Left lung (tissue), 10 donors: ENCODE data around the gene CD80. TPM values are rescaled to one million over a fixed set of nuclear protein-coding genes. Genes with fewer than 3 reads are reported as not detected.

Experiments used
- ATAC-seq: fragments of 200-7000 bp; cut with Tn5 transposase; one replicate; pipeline ENCODE4 v1.9.1; 2020; ENCODE audit warnings: moderate library complexity
- DNase-seq, 4 donors: peaks; one replicate each; pipeline ENCODE4 v3.0.0-alpha.2; 2013 to 2020
- H3K27ac ChIP-seq, 2 donors: fragments of 200-600 bp; sonication (generic) in 1 of 2; one replicate each; pipeline versions ENCODE4 v1.5.0 to v1.8.0; 2020 to 2021
- H3K27me3 ChIP-seq, 2 donors: fragments of 200-600 bp; sonication (generic) in 1 of 2; one replicate each; pipeline versions ENCODE4 v1.5.0 to v1.8.0; 2020 to 2021
- H3K36me3 ChIP-seq, 2 donors: fragments of 200-600 bp; sonication (generic) in 1 of 2; one replicate each; pipeline versions ENCODE4 v1.5.0 to v1.8.0; 2020 to 2021
- H3K4me1 ChIP-seq, 2 donors: fragments of 200-600 bp; one replicate each; pipeline ENCODE4 v1.8.0; 2021
- H3K4me3 ChIP-seq, 2 donors: fragments of 200-600 bp; sonication (generic) in 1 of 2; one replicate each; pipeline versions ENCODE4 v1.5.0 to v1.8.0; 2020 to 2021; ENCODE audit warnings: mild to moderate bottlenecking in 1 of 2
- H3K9me3 ChIP-seq, 2 donors: fragments of 200-600 bp; sonication (generic) in 1 of 2; one replicate each; pipeline versions ENCODE4 v1.5.0 to v1.8.0; 2020 to 2021
- intact Hi-C, 2 donors: fragments of 100-400 bp; cut with DNase I; formaldehyde crosslinking; loops; one replicate each; pipeline versions ENCODE4 v1.11.2 to v1.14.2; 2022
- polyA plus RNA-seq, 6 donors: library from polyadenylated mRNA; unstranded; fragments of 120-200 nt; gene quantifications; one replicate each; pipeline ENCODE4 v1.2.1, GENCODE V29; 2013; ENCODE audit not compliant: insufficient read length in 6 of 6
- total RNA-seq, 2 donors: library from RNA; stranded (reverse); fragmentation: NEBNext Ultra II Directional; extraction: Animal tissue kit (Norgen Biotek cat#: 25700); gene quantifications; one replicate each; pipeline ENCODE4 v1.2.1, GENCODE V29; 2021
- TF ChIP-seq, protein P1 (sequence below), 2 donors: fragments of 200-600 bp; sonication (generic) in 1 of 2; IDR thresholded peaks; one replicate each; pipeline versions ENCODE4 v1.5.0 to v1.8.0; 2021; ENCODE audit warnings: antibody characterized with exemption in 2 of 2
- donor health status: DM: no; HTN: yes; CAD: no.
- donor health status: DM: no; HTN: no; CAD: no.

CD80 gene
- total and polyA plus RNA-seq, 8 donors = 2.3 to 5.4 (median 2.9) TPM

GRCh38 chr3:119551598-119551997 lies 7.8 kb downstream of the CD80 start:
- Histone ChIP-seq H3K9me3 (no peaks in the 10 kb centered on the region), H3K4me3 (no peak overlapping the region), H3K36me3 (no peaks in the 10 kb centered on the region), H3K4me1 (peaks cover 0 to 10% of the 10 kb centered on the region in 2 donors), H3K27me3 (no peaks in the 10 kb centered on the region), H3K27ac (no peak overlapping the region)
- TF ChIP-seq, protein P1, sequence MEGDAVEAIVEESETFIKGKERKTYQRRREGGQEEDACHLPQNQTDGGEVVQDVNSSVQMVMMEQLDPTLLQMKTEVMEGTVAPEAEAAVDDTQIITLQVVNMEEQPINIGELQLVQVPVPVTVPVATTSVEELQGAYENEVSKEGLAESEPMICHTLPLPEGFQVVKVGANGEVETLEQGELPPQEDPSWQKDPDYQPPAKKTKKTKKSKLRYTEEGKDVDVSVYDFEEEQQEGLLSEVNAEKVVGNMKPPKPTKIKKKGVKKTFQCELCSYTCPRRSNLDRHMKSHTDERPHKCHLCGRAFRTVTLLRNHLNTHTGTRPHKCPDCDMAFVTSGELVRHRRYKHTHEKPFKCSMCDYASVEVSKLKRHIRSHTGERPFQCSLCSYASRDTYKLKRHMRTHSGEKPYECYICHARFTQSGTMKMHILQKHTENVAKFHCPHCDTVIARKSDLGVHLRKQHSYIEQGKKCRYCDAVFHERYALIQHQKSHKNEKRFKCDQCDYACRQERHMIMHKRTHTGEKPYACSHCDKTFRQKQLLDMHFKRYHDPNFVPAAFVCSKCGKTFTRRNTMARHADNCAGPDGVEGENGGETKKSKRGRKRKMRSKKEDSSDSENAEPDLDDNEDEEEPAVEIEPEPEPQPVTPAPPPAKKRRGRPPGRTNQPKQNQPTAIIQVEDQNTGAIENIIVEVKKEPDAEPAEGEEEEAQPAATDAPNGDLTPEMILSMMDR (IDR thresholded peaks at IDR 0.05) = no peak
- intact Hi-C loops = no loop called here
- DNase-seq (no peak), ATAC-seq (no peak)

DNA sequence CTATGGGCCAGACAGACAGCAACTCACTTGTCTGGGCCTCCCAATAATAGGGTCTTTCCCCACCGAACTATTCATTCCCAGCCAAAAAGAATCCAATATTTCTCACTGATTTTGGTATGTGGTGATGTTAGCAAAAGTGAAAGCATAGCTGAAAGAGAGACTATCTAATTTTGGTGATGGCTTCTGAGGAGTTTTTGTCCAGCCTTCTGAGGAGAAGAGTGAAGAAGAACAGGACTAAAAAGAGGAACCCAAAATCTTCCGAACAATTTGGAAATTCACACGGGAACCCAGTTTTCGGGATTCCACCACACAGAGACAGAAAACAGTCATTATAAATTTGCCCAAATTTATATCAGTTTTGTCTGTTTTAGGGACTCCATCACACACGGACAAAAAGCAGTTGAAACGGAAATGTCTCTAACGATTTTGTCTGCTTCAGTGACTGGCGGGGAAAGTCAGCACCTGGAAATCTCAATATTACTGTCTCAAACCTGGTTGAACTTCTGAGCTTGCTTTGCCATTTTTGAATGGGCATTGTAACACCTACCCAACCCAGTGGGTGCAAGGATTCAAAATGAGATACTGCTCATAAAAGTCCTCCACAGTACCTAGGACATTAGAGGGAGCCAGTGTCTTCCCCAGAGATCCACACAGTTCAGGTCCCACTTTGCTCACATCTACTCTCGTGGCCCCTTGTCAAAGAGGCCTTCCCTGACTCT lies 9.1 kb downstream of the CD80 start:
- no peak for DNase-seq
- H3K36me3 ChIP-seq = no peaks in the 10 kb centered on the region
- H3K4me3 ChIP-seq = no peak overlapping the region
- no peak overlapping the region for H3K27ac ChIP-seq
- intact Hi-C loops = no loop called here
- TF ChIP-seq, protein P1 (IDR thresholded peaks at IDR 0.05) = no peak
- ATAC-seq = no peak
- H3K4me1 ChIP-seq = peaks cover 0 to 5% of the 10 kb centered on the region in 2 donors
- no peaks in the 10 kb centered on the region for H3K27me3 ChIP-seq
- H3K9me3 ChIP-seq = no peaks in the 10 kb centered on the region

DNA sequence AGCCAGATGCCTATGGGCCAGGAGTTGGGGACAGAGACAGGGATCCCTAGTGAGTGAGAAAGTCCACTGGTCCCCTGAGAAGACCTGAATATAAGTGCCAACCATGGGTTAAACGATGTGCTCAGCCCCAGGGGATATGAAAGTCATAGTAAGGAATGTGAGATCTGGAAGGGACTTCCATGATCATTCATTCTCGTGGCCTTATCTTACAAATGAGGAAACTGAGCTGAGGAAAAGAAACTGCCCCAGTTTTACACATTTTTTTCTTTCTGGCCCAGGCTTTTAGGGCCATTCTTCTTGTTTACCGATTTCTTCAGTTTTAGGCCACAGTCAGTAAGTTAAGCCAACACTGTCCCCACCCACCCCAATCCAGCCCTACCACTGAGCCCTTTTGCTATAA lies 11.1 kb downstream of the CD80 start:
- H3K4me1 ChIP-seq = no peaks in the 10 kb centered on the region

DNA sequence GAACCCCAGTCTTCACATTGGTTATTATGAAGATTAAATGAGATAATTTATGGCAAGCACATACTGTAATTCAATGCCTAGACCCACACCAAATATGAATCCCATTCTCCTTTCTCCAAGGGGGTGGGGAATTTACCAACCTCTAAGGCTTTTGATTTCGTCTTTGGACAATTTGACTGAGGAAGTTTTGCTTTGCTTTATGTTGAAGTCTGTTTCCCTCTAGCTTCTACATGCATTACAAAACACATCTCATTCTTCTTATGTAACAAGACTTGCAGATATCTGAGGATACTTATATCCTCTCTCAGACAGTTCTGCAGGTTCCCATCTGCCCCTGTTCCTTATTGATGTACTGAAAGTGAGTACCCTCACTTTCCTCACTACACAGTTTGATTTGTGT lies 12.2 kb downstream of the CD80 start:
- Histone ChIP-seq H3K4me3 (no peak overlapping the region), H3K4me1 (no peaks in the 10 kb centered on the region), H3K9me3 (no peaks in the 10 kb centered on the region), H3K27me3 (no peaks in the 10 kb centered on the region), H3K36me3 (no peaks in the 10 kb centered on the region), H3K27ac (no peak overlapping the region)
- TF ChIP-seq, protein P1 (IDR thresholded peaks at IDR 0.05) = no peak
- no peak for DNase-seq
- no peak for ATAC-seq
- intact Hi-C loops = no loop called here

More for the DNA sequence above, 11.1 kb downstream of the CD80 start:
- no peaks in the 10 kb centered on the region for H3K9me3 ChIP-seq
- intact Hi-C loops = no loop called here
- TF ChIP-seq, protein P1 (IDR thresholded peaks at IDR 0.05) = no peak
- no peak overlapping the region for H3K4me3 ChIP-seq
- no peak for ATAC-seq
- H3K36me3 ChIP-seq = no peaks in the 10 kb centered on the region
- H3K27me3 ChIP-seq = no peaks in the 10 kb centered on the region
- no peak for DNase-seq
- H3K27ac ChIP-seq = no peak overlapping the region

DNA sequence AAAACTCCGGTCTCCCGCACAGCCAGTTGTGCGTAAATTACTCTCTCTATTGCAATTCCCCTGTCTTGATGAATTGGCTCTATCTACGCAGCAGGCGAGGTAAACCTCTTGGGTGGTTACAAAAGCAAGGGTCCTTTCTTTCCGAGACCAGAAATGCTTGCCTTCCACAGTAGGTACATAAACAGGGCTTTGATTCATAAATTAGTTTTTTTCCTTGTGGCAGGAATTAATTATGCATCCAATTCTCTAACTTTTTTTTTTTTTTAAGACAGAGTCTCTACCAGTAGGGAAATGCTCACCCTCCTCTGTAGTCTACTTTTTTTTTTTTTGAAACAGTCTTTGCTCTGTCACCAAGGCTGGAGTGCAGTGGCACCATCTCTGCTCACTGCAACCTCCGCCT lies 16.3 kb downstream of the CD80 start:
- TF ChIP-seq, protein P1 (IDR thresholded peaks at IDR 0.05) = no peak
- H3K36me3 ChIP-seq = no peaks in the 10 kb centered on the region
- no peak for ATAC-seq

More for the DNA sequence above, 16.3 kb downstream of the CD80 start:
- H3K27me3 ChIP-seq = no peaks in the 10 kb centered on the region
- DNase-seq = no peak
- H3K4me3 ChIP-seq = no peak overlapping the region
- H3K9me3 ChIP-seq = no peaks in the 10 kb centered on the region
- no peaks in the 10 kb centered on the region for H3K4me1 ChIP-seq
- no peak overlapping the region for H3K27ac ChIP-seq
- intact Hi-C loops = no loop called here
